Kidney (tissue), 14 donors: Measurements from ENCODE around the gene LMAN1. TPM values are rescaled to one million over a fixed set of nuclear protein-coding genes. Genes with fewer than 3 reads are reported as not detected.

Experiments used
- DNase-seq, 5 donors: peaks; one replicate each; pipeline ENCODE4 v3.0.0-alpha.2; 2013 to 2020
- FAIRE-seq: peaks from 2 replicates; lab custom pipeline; 2012; peaks lifted over from hg19 to GRCh38; lab: Jason Lieb, UNC
- H3K27ac ChIP-seq, 2 donors: one replicate each; pipeline ENCODE4 v1.7.0; 2013; ENCODE audit warnings: low read depth in 2 of 2, low read length in 2 of 2, inconsistent platforms in 1 of 2
- H3K27me3 ChIP-seq: one replicate; pipeline ENCODE4 v1.7.1; 2013; ENCODE audit warnings: low read length, inconsistent platforms; ENCODE audit not compliant: control insufficient read depth, insufficient read depth
- H3K36me3 ChIP-seq, 3 donors: one replicate each; pipeline versions ENCODE4 v1.7.0 to v1.7.1; 2013; ENCODE audit warnings: low read length in 3 of 3, control low read depth in 1 of 3, inconsistent platforms in 1 of 3; ENCODE audit not compliant: insufficient read depth in 3 of 3, control insufficient read depth in 2 of 3
- H3K4me1 ChIP-seq, 3 donors: one replicate each; pipeline versions ENCODE4 v1.7.0 to v1.7.1; 2013; ENCODE audit warnings: low read length in 3 of 3, inconsistent platforms in 1 of 3, low read depth in 1 of 3; ENCODE audit not compliant: control insufficient read depth in 2 of 3, insufficient read depth in 2 of 3
- H3K4me3 ChIP-seq, 3 donors: one replicate each; pipeline versions ENCODE4 v1.7.0 to v1.8.1; 2013; ENCODE audit warnings: low read length in 3 of 3, control low read depth in 1 of 3, inconsistent platforms in 1 of 3
- H3K9ac ChIP-seq, 3 donors: one replicate each; pipeline versions ENCODE4 v1.7.0 to v1.7.1; 2013; ENCODE audit warnings: low read length in 3 of 3, control low read depth in 1 of 3, inconsistent platforms in 1 of 3
- H3K9me3 ChIP-seq, 3 donors: one replicate each; pipeline versions ENCODE4 v1.7.0 to v1.7.1; 2013; ENCODE audit warnings: low read length in 3 of 3, control low read depth in 1 of 3, inconsistent platforms in 1 of 3; ENCODE audit not compliant: control insufficient read depth in 2 of 3, insufficient read depth in 1 of 3
- CTCF ChIP-seq: IDR thresholded peaks from 3 replicates; pipeline ENCODE4 v1.5.1; 2012; ENCODE audit warnings: mild to moderate bottlenecking, moderate library complexity, borderline replicate concordance; ENCODE audit not compliant: insufficient read depth; ENCODE audit errors: extremely low read depth
- intact Hi-C: fragments of 100-400 bp; cut with DNase I; formaldehyde crosslinking; loops from one replicate; pipeline ENCODE4 v1.11.1; 2022
- polyA plus RNA-seq: library from polyadenylated mRNA; stranded (reverse); fragments of 350-450 nt; fragmentation: Illumina TruSeq; extraction: RNeasy Lipid Tissue Mini Kit (QIAGEN cat#74804); gene quantifications from one replicate; pipeline ENCODE4 v1.2.3, GENCODE V29; 2014; ENCODE audit warnings: low read depth, low replicate concordance; ENCODE audit not compliant: insufficient read depth
- total RNA-seq: library from RNA; stranded (reverse); fragmentation: NEBNext Ultra II Directional; extraction: Animal tissue kit (Norgen Biotek cat#: 25700); gene quantifications from one replicate; pipeline ENCODE4 v1.2.1, GENCODE V29; 2021
- donor health status: control.
- donor health status: control.
- donor health status: control.
- donor health status: control.
- donor health status: control.
- donor health status: DM: yes; HTN: yes; CAD: no.
- donor health status: Normal renal cell carcinoma (clear cell type).

LMAN1 gene
- total and polyA plus RNA-seq, 2 donors from 2014 or later: 31.6 to 78.8 TPM

- FAIRE-seq: no peak
These were observed 80.3 kb downstream of the LMAN1 start for GRCh38 chr18:59278793-59279192.

More at GRCh38 chr18:59278793-59279192, 80.3 kb downstream of the LMAN1 start:
- no peak for DNase-seq
- intact Hi-C loops: no loop called here
- no peak overlapping the region for H3K9ac ChIP-seq
- no peak overlapping the region for H3K4me3 ChIP-seq
- no peak for TF ChIP-seq CTCF
- H3K36me3 ChIP-seq: no peaks in the 10 kb centered on the region
- no peak overlapping the region for H3K27ac ChIP-seq
- H3K4me1 ChIP-seq: no peaks in the 10 kb centered on the region
- H3K9me3 ChIP-seq: no peaks in the 10 kb centered on the region
- peaks cover 62% of the 10 kb centered on the region for H3K27me3 ChIP-seq

Other genes with a start within 250 kb of the LMAN1 start
- gene SEC11C, start 219.4 kb downstream of the LMAN1 start, total RNA-seq: 90.0 TPM
- gene SEC11C, start 219.4 kb downstream of the LMAN1 start, polyA plus RNA-seq: 106 TPM
- not detected for gene GRP, start 139.1 kb downstream of the LMAN1 start, total RNA-seq
- gene GRP, start 139.1 kb downstream of the LMAN1 start, polyA plus RNA-seq: not detected
- not detected for gene RAX, start 85.8 kb downstream of the LMAN1 start, total RNA-seq
- not detected for gene RAX, start 85.8 kb downstream of the LMAN1 start, polyA plus RNA-seq
- not detected for gene CPLX4, start 40.6 kb downstream of the LMAN1 start, total RNA-seq
- gene CPLX4, start 40.6 kb downstream of the LMAN1 start, polyA plus RNA-seq: not detected